RWPE1 (cell line): ENCODE data around the gene PMM1.
"Not testable (repeated sequence)": the region's sequence is repeated elsewhere in the genome, so short reads cannot be mapped to it uniquely, and the experiment has no call there.

ENCODE experiments used
- CTCF ChIA-PET: fragments of 350-600 bp; sonication (Branson Sonifier 250); formaldehyde crosslinking; extraction: SDS; loops from one replicate; lab custom pipeline; 2021; lab: Yijun Ruan, JAX
- POLR2A ChIA-PET: fragments of 400-600 bp; formaldehyde crosslinking; extraction: SDS; loops from one replicate; lab custom pipeline; 2020; ENCODE audit warnings: antibody characterized with exemption; ENCODE audit not compliant: low non-redundant PET; lab: Yijun Ruan, JAX
- DNase-seq: peaks from one replicate; pipeline ENCODE4 v3.0.0; 2012; ENCODE audit warnings: low spot score
- H3K27ac ChIP-seq: fragments of 450-650 bp; 2 replicates; pipeline ENCODE4 v1.5.1; 2017
- TF ChIP-seq, protein P1 (sequence below): fragments of 450-650 bp; conservative IDR thresholded peaks from 2 replicates; pipeline ENCODE4 v1.5.1; 2017; ENCODE audit warnings: low read depth, mild to moderate bottlenecking

Gene PMM1

DNA sequence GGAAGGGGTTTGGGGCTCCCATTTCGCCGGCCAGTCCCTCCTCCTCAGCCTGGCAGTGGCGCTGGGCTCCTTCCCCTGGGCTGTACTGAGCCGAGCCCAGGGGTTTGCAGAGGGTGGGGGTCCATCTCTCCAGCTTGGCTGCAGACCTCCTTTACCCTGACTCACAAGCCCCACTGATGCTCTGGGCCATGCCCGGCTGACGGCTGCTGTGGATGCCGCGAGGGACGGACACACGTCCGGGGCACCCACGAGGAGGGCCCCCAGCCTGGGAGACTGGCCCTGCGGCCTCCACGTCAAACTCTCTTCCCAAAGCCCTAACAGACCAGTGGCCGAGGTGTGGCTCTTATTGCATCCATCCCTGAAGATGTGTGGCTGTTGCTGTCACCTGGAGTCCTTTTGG is 14.1 kb downstream of the PMM1 start:
- ChIA-PET CTCF (no interaction called here), POLR2A (no interaction called here)
- TF ChIP-seq, protein P1, sequence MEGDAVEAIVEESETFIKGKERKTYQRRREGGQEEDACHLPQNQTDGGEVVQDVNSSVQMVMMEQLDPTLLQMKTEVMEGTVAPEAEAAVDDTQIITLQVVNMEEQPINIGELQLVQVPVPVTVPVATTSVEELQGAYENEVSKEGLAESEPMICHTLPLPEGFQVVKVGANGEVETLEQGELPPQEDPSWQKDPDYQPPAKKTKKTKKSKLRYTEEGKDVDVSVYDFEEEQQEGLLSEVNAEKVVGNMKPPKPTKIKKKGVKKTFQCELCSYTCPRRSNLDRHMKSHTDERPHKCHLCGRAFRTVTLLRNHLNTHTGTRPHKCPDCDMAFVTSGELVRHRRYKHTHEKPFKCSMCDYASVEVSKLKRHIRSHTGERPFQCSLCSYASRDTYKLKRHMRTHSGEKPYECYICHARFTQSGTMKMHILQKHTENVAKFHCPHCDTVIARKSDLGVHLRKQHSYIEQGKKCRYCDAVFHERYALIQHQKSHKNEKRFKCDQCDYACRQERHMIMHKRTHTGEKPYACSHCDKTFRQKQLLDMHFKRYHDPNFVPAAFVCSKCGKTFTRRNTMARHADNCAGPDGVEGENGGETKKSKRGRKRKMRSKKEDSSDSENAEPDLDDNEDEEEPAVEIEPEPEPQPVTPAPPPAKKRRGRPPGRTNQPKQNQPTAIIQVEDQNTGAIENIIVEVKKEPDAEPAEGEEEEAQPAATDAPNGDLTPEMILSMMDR, result no peak
- H3K27ac ChIP-seq, result peak overlapping the region; percentile 1; the same call in 1 of the 2 replicates
- no peak for DNase-seq

DNA sequence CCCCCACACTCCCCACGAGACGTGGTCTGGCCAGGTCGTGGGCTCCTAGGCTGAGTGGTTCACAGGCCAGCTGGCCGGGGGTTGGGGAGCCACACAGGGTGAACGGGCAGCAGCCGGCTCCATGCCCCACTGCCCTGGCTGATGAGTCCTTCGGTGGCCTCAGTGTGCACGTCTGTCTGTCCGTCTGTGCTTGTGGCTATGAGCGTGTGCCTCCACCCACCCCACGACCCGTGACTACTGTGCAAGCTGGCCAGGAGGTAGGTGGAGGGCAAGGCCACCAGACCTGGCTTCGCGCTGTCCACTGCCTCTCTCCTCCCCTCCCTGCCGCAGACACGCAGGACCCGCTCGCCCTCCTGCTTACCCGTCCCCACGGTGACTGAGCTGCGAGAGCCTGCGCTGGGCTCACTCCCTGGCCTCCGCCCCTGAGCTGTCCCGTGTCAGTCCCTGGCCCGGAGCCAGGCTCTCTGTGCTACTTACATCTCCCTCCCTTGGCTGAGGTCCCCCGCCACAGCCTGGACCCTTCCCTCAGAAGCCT is 14.7 kb downstream of the PMM1 start:
- CTCF ChIA-PET, result no interaction called here
- no peak for DNase-seq

DNA sequence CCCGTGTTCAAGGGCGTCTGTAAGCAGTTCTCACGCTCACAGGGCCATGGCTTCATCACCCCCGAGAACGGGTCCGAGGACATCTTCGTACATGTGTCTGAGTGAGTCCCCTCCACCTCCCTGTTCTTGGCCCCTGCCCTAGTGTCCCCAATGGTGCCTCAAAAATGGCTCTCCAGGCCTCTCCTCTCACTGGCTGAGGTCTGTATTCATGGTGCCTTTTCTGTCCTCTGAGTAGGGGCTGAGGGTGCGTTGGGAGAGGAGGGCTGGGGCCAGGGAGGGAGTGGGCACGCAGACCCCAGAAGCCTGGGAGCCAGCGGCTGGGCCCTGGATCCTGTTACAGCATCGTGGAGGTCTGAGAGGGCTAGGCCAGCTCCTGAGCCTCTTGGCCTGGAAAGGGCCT is 16.0 kb downstream of the PMM1 start:
- TF ChIP-seq, protein P1, result no peak
- no peak for DNase-seq
- H3K27ac ChIP-seq, result no peak overlapping the region
- POLR2A ChIA-PET, result no interaction called here
- CTCF ChIA-PET, result no interaction called here

More for the DNA sequence above, 14.7 kb downstream of the PMM1 start:
- peak overlapping the region; percentile 1; the same call in 1 of the 2 replicates for H3K27ac ChIP-seq
- POLR2A ChIA-PET, result no interaction called here
- TF ChIP-seq, protein P1, result no peak

DNA sequence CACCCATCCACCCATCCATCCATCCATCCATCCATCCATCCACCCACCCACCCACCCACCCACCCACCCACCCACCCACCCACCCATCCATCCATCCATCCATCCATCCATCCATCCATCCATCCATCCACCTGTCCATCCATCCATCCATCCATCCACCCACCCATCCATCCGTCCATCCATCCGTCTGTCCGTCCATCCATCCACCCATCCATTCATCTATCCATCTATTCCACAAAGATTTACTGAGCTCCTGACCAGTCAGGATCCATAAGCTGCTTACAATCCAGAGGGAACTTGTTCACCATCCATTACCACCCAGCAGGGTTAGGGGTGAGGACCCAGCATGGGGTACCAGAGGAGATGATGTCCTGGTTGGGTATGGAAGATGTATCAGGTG is 17.3 kb downstream of the PMM1 start:
- POLR2A ChIA-PET, CTCF ChIA-PET, H3K27ac ChIP-seq, DNase-seq: not testable (repeated sequence)

DNA sequence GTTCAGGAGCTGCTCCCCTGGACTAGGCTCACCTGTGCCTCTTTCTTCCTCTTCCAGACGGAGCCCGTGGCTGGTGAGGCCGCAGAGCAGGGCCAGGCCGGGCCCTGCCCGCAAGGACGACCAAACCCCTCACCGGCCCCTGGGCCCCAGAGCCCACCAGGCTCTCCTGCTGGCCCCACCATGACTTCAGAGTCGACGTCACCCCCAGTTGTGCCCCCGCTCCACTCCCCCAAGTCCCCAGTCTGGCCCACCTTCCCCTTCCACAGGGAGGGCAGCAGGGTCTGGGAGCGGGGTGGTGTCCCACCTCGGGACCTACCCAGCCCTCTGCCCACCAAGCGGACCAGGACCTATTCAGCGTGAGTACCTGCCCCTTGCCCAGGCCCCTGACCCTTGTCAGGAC is 17.9 kb downstream of the PMM1 start:
- TF ChIP-seq, protein P1, result no peak
- H3K27ac ChIP-seq, result no peak overlapping the region
- DNase-seq, result no peak
- ChIA-PET CTCF (interaction anchor here (0.7 kb wide), 1 partner anchor 18 kb away, joined by 6 read pairs; the partner anchor contains the start of gene PMM1), POLR2A (no interaction called here)

DNA sequence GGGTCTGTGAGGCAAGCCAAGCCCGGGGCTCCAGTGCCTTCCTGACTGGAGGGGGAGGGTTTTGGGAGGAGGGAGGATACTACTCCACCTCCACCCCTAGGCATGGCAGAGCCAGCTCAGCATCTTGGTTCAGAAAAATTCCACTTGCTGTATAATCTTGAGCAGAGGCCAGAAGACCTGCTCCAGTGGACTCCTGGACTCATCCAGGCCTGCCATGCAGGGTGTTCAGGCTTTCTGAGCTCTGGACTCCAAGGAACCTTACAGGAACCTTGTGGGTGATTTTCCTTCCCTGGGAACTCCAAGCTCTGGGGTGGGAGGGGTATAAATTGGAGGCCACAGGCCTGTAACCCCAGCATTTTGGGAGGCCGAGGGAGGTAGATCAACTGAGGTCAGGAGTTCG is 19.4 kb downstream of the PMM1 start:
- CTCF ChIA-PET, result interaction anchor here (0.5 kb wide), 1 partner anchor 81 kb away, joined by 4 read pairs; no protein-coding TSS in a partner anchor

DNA sequence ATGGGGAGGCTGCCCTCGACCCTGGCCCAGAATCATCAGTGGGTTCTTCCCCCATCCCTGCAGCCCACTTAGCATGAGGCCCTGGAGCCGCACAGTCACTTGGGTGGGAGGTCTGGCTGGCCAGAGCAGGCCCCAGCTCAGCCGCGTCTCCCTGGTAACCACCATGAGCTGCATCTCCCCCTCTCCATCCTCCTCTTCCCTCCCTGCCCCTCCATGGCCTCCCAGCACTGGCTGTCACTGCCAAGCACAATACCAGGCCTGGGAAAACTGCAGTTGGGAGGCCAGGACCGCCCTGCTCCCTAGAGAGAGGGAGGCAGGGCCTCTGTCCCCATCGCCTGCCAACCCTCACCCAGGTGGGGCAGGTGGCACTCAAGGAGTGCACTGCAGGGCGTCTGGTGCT is 20.8 kb downstream of the PMM1 start:
- no peak for DNase-seq
- ChIA-PET CTCF (no interaction called here), POLR2A (no interaction called here)
- TF ChIP-seq, protein P1, result no peak
- H3K27ac ChIP-seq, result no peak overlapping the region

More for the DNA sequence above, 19.4 kb downstream of the PMM1 start:
- H3K27ac ChIP-seq, result no peak overlapping the region
- no peak for DNase-seq
- TF ChIP-seq, protein P1, result no peak
- POLR2A ChIA-PET, result no interaction called here
